ENCODE measurements around the gene UGT1A3. TPM values are rescaled to one million over a fixed set of nuclear protein-coding genes. Genes with fewer than 3 reads are reported as not detected.
A peak's percentile ranks its signal among the peaks of the same experiment; 100 is the strongest.

The UGT1A3 gene
- total and polyA plus RNA-seq, 2 donors (not counting 1 experiment from before 2014, with no cell fraction given), result not detected

GRCh38 chr2:233708942-233709341 lies 19.9 kb upstream of the UGT1A3 start:
- CTCF ChIA-PET, result interaction anchor here (0.6 to 2.4 kb wide), 3 partner anchors 9 to 304 kb away, joined by 3 to 8 read pairs (median 6); no protein-coding TSS in a partner anchor
- TF ChIP-seq CTCF (IDR thresholded peaks at IDR 0.05) (no peak), EZH2 (IDR thresholded peaks at IDR 0.05; ENCODE audit: borderline replicate concordance, insufficient read depth, low read depth, low read length, poor library complexity, severe bottlenecking) (no peak)

GRCh38 chr2:233711312-233712008 lies 17.4 kb upstream of the UGT1A3 start:
- Histone ChIP-seq H3K9ac (ENCODE audit: low read length) (no peak overlapping the region), H3K36me3 (replicated peaks in 1 of 2; ENCODE audit: control extremely low read depth in 1 of 2, control insufficient read depth in 1 of 2, extremely low read depth in 1 of 2, insufficient read depth in 2 of 2, low read length in 1 of 2) (no peaks in the 10 kb centered on the region), H2AFZ (ENCODE audit: insufficient read depth, low read depth, low read length, poor library complexity, severe bottlenecking) (no peak overlapping the region), H3K9me3 (ENCODE audit: control extremely low read depth in 1 of 3, control insufficient read depth in 2 of 3, insufficient read depth in 1 of 3, low read length in 2 of 3) (no peaks in the 10 kb centered on the region), H4K20me1 (ENCODE audit: control insufficient read depth, insufficient read depth, low read length, poor library complexity, severe bottlenecking) (no peaks in the 10 kb centered on the region), H3K79me2 (ENCODE audit: control insufficient read depth, insufficient read depth, low read length) (no peaks in the 10 kb centered on the region), H3K4me3 (ENCODE audit: control extremely low read depth in 1 of 5, extremely low read depth in 1 of 5, insufficient read depth in 1 of 5, low read depth in 2 of 5, low read length in 4 of 5) (no peak overlapping the region), H3K27me3 (replicated peaks in 1 of 4; ENCODE audit: control extremely low read depth in 1 of 4, control insufficient read depth in 3 of 4, insufficient read depth in 4 of 4, low read length in 3 of 4) (peaks cover 0 to 2% (median 0%) of the 10 kb centered on the region in 4 experiments), H3K4me1 (ENCODE audit: control insufficient read depth in 2 of 2, insufficient read depth in 2 of 2, low read length in 2 of 2) (no peaks in the 10 kb centered on the region), H3K27ac (ENCODE audit: low read length in 2 of 2) (no peak overlapping the region), H3K4me2 (replicated peaks; ENCODE audit: low read depth, low read length, poor library complexity, severe bottlenecking) (no peak overlapping the region)
- Mint-ChIP-seq H3K27me3 (peaks cover 29% of the 10 kb centered on the region), H3K9me3 (ENCODE audit: insufficient read depth) (no peaks in the 10 kb centered on the region), H3K4me3 (no peak overlapping the region), H3K4me1 (peaks cover 3% of the 10 kb centered on the region), H3K27ac (no peak overlapping the region)
- ChIA-PET POLR2A (interaction anchor here (1.1 kb wide), 1 partner anchor 307 kb away, joined by 3 read pairs; no protein-coding TSS in a partner anchor), CTCF (interaction anchor here (0.9 to 2.5 kb wide), 10 partner anchors 10 to 722 kb away, joined by 3 to 9 read pairs (median 5); no protein-coding TSS in a partner anchor)
- intact Hi-C loops (cut with micrococcal nuclease), result loop anchor here (1.0 kb wide), 1 partner anchor 230 kb away; no protein-coding TSS in a partner anchor
- peak; percentile 74 for DNase-seq
- TF ChIP-seq CTCF (IDR thresholded peaks at IDR 0.05), result peak; percentile 88
- no peak for TF ChIP-seq EZH2 (IDR thresholded peaks at IDR 0.05; ENCODE audit: borderline replicate concordance, insufficient read depth, low read depth, low read length, poor library complexity, severe bottlenecking)
- 51% methylated on average over 7 of the region's 11 CpGs for WGBS (ENCODE audit: insufficient coverage)
- peak; percentile 78 for ATAC-seq (ENCODE audit: low read depth)

More at GRCh38 chr2:233708942-233709341, 19.9 kb upstream of the UGT1A3 start:
- no peaks in the 10 kb centered on the region for H3K36me3 ChIP-seq (replicated peaks in 1 of 2; ENCODE audit: control extremely low read depth in 1 of 2, control insufficient read depth in 1 of 2, extremely low read depth in 1 of 2, insufficient read depth in 2 of 2, low read length in 1 of 2)
- no peak overlapping the region for H3K27ac ChIP-seq (ENCODE audit: low read length in 2 of 2)
- H3K4me3 ChIP-seq (ENCODE audit: control extremely low read depth in 1 of 5, extremely low read depth in 1 of 5, insufficient read depth in 1 of 5, low read depth in 2 of 5, low read length in 4 of 5), result no peak overlapping the region
- Mint-ChIP-seq H3K9me3 (ENCODE audit: insufficient read depth) (no peaks in the 10 kb centered on the region), H3K27ac (no peak overlapping the region), H3K4me3 (no peak overlapping the region), H3K27me3 (peaks cover 29% of the 10 kb centered on the region), H3K4me1 (peaks cover 3% of the 10 kb centered on the region)
- no peaks in the 10 kb centered on the region for H3K79me2 ChIP-seq (ENCODE audit: control insufficient read depth, insufficient read depth, low read length)
- H3K4me1 ChIP-seq (ENCODE audit: control insufficient read depth in 2 of 2, insufficient read depth in 2 of 2, low read length in 2 of 2), result no peaks in the 10 kb centered on the region
- no peak for DNase-seq
- intact Hi-C loops (cut with micrococcal nuclease), result no loop called here
- POLR2A ChIA-PET, result no interaction called here
- WGBS (ENCODE audit: insufficient coverage), result 83% methylated on average over 2 of the region's 5 CpGs
- peaks cover 0 to 5% (median 0%) of the 10 kb centered on the region in 3 donors for H3K9me3 ChIP-seq (ENCODE audit: control extremely low read depth in 1 of 3, control insufficient read depth in 2 of 3, insufficient read depth in 1 of 3, low read length in 2 of 3)
- H4K20me1 ChIP-seq (ENCODE audit: control insufficient read depth, insufficient read depth, low read length, poor library complexity, severe bottlenecking), result no peaks in the 10 kb centered on the region
- H3K9ac ChIP-seq (ENCODE audit: low read length), result no peak overlapping the region
- no peak overlapping the region for H3K4me2 ChIP-seq (replicated peaks; ENCODE audit: low read depth, low read length, poor library complexity, severe bottlenecking)
- H3K27me3 ChIP-seq (replicated peaks in 1 of 4; ENCODE audit: control extremely low read depth in 1 of 4, control insufficient read depth in 3 of 4, insufficient read depth in 4 of 4, low read length in 3 of 4), result peaks cover 0 to 3% (median 0%) of the 10 kb centered on the region in 4 experiments
- ATAC-seq (ENCODE audit: low read depth), result no peak
- H2AFZ ChIP-seq (ENCODE audit: insufficient read depth, low read depth, low read length, poor library complexity, severe bottlenecking), result no peak overlapping the region

All from B cell (primary cell).